A549 (cell line): Measurements from ENCODE around the gene PKHD1. TPM values are rescaled to one million over a fixed set of nuclear protein-coding genes. Genes with fewer than 3 reads are reported as not detected.

Source experiments
- ATAC-seq, 2 experiments: fragments of 200-7000 bp in 1 of 2; fragments of >200 bp in 1 of 2; cut with Nextera tagmentation in 1 of 2; cut with Tn5 transposase in 1 of 2; 3 replicates each; pipeline versions ENCODE4 v1.8.0 to v1.9.1; 2018 to 2020; ENCODE audit warnings: mild to moderate bottlenecking in 1 of 2, moderate library complexity in 1 of 2
- CTCF ChIA-PET: fragments of 300-600 bp; sonication (Branson Sonifier 250); formaldehyde crosslinking; extraction: SDS; loops from one replicate; lab custom pipeline; 2021; ENCODE audit warnings: antibody characterized with exemption, inconsistent platforms; lab: Yijun Ruan, JAX
- POLR2A ChIA-PET: fragments of 350-600 bp; formaldehyde crosslinking; extraction: SDS; loops from one replicate; lab custom pipeline; 2021; ENCODE audit warnings: antibody characterized with exemption, inconsistent platforms; lab: Yijun Ruan, JAX
- DNase-seq, 2 experiments: peaks; one replicate each; pipeline versions ENCODE4 v3.0.0 to v3.0.0-alpha.2; 2011 to 2016; ENCODE audit warnings: low read depth in 1 of 2, low spot score in 1 of 2
- FAIRE-seq: peaks from 2 replicates; lab custom pipeline; 2011; peaks lifted over from hg19 to GRCh38; lab: Jason Lieb, UNC
- H3K27ac ChIP-seq, 2 experiments: fragments of >200 bp; sonication (Bioruptor Twin); formaldehyde crosslinking; 3 replicates each; pipeline ENCODE4 v1.5.1; 2016 to 2017
- H3K4me1 ChIP-seq: fragments of >200 bp; sonication (Bioruptor Twin); formaldehyde crosslinking; 3 replicates; pipeline ENCODE4 v1.6.1; 2016
- H3K4me2 ChIP-seq: fragments of >200 bp; sonication (Bioruptor Twin); formaldehyde crosslinking; 3 replicates; pipeline ENCODE4 v1.6.1; 2016
- H3K4me3 ChIP-seq: fragments of >200 bp; sonication (Bioruptor Twin); formaldehyde crosslinking; 3 replicates; pipeline ENCODE4 v1.5.1; 2016
- H3K9me3 ChIP-seq: fragments of >200 bp; sonication (Bioruptor Twin); formaldehyde crosslinking; 3 replicates; pipeline ENCODE4 v1.6.1; 2016
- BHLHE40 ChIP-seq: IDR thresholded peaks from 2 replicates; pipeline ENCODE4 v1.6.1; 2012; ENCODE audit warnings: low read depth, low read length, inconsistent platforms
- CEBPB ChIP-seq, 2 experiments: fragments of >200 bp in 1 of 2; sonication (Bioruptor Twin) in 1 of 2; formaldehyde crosslinking in 1 of 2; IDR thresholded peaks; 2 replicates each; pipeline ENCODE4 v1.6.1; 2012 to 2016
- ELK1 ChIP-seq: fragments of 150-350 bp; IDR thresholded peaks from 2 replicates; pipeline ENCODE4 v1.6.1; 2014; ENCODE audit warnings: low read depth, mild to moderate bottlenecking, low read length
- FOSL2 ChIP-seq, 2 experiments: fragments of 450-650 bp in 1 of 2; fragments of >200 bp in 1 of 2; sonication (Bioruptor Twin) in 1 of 2; formaldehyde crosslinking; IDR thresholded peaks; 2 replicates each; pipeline versions ENCODE4 v1.5.0 to v1.6.1; 2016 to 2020; ENCODE audit warnings: mild to moderate bottlenecking in 1 of 2, moderate library complexity in 1 of 2
- FOXS1 ChIP-seq: fragments of 250-450 bp; sonication (Bioruptor Pico); IDR thresholded peaks from 2 replicates; pipeline ENCODE4 v1.5.0; 2020; ENCODE audit warnings: mild to moderate bottlenecking, moderate library complexity
- HDAC2 ChIP-seq: fragments of 200-600 bp; sonication (generic); IDR thresholded peaks from 2 replicates; pipeline ENCODE4 v1.6.1; 2016
- HEYL ChIP-seq: fragments of 250-450 bp; sonication (Bioruptor Pico); IDR thresholded peaks from 2 replicates; pipeline ENCODE4 v1.8.0; 2021; ENCODE audit warnings: mild to moderate bottlenecking, moderate library complexity
- JUN ChIP-seq, 2 experiments: fragments of >200 bp; sonication (Bioruptor Twin); formaldehyde crosslinking; IDR thresholded peaks; 2 replicates in 1 of 2; 3 replicates in 1 of 2; pipeline ENCODE4 v1.6.1; 2016 to 2017
- JUNB ChIP-seq: fragments of >200 bp; sonication (Bioruptor Twin); formaldehyde crosslinking; IDR thresholded peaks from 2 replicates; pipeline ENCODE4 v1.6.1; 2016
- MAFK ChIP-seq: fragments of 450-650 bp; IDR thresholded peaks from 2 replicates; pipeline ENCODE4 v1.6.1; 2014; ENCODE audit not compliant: partially characterized antibody
- MAX ChIP-seq: IDR thresholded peaks from 2 replicates; pipeline ENCODE4 v1.6.1; 2012
- MAZ ChIP-seq: fragments of 150-350 bp; IDR thresholded peaks from 2 replicates; pipeline ENCODE4 v1.6.1; 2014; ENCODE audit warnings: antibody characterized with exemption, low read depth, low read length, borderline replicate concordance
- NFE2L2 ChIP-seq: fragments of 150-350 bp; conservative IDR thresholded peaks from 2 replicates; pipeline ENCODE4 v1.6.1; 2014; ENCODE audit warnings: low read length
- NPAS2 ChIP-seq: fragments of 250-450 bp; sonication (Bioruptor Pico); IDR thresholded peaks from 2 replicates; pipeline ENCODE4 v1.8.0; 2022; ENCODE audit warnings: mild to moderate bottlenecking, moderate library complexity, borderline replicate concordance
- NR3C1 ChIP-seq: fragments of >200 bp; sonication (Bioruptor Twin); formaldehyde crosslinking; IDR thresholded peaks from 3 replicates; pipeline ENCODE4 v1.6.1; 2017
- PHF8 ChIP-seq: fragments of 200-600 bp; sonication (generic); IDR thresholded peaks from 2 replicates; pipeline ENCODE4 v1.6.1; 2016; ENCODE audit warnings: low read depth, mild to moderate bottlenecking, antibody characterized with exemption, moderate library complexity, borderline replicate concordance
- RFX5 ChIP-seq: fragments of 450-650 bp; IDR thresholded peaks from 2 replicates; pipeline ENCODE4 v1.7.1; 2014; ENCODE audit warnings: antibody characterized with exemption, mild to moderate bottlenecking, moderate library complexity
- RNF2 ChIP-seq: fragments of 200-600 bp; sonication (generic); IDR thresholded peaks from 2 replicates; pipeline ENCODE4 v1.6.1; 2016; ENCODE audit warnings: low read depth, mild to moderate bottlenecking, antibody characterized with exemption, moderate library complexity, borderline replicate concordance
- TP53 ChIP-seq: fragments of 250-450 bp; sonication (Bioruptor Pico); IDR thresholded peaks from 2 replicates; pipeline ENCODE4 v1.5.0; 2021; ENCODE audit warnings: mild to moderate bottlenecking, moderate library complexity
- ZNF302 ChIP-seq: fragments of 250-450 bp; sonication (Bioruptor Pico); IDR thresholded peaks from 2 replicates; pipeline ENCODE4 v1.9.0; 2021; ENCODE audit warnings: inconsistent platforms, mild to moderate bottlenecking, moderate library complexity
- whole genome bisulfite sequencing: methylation state at CpG from one replicate; pipeline ENCODE4 v1.1.6; 2017; ENCODE audit errors: missing lambda C conversion rate; 5-methylcytosine and 5-hydroxymethylcytosine counted together
- polyA plus RNA-seq, 4 experiments: library from polyadenylated mRNA; depleted of rRNA in 3 of 4; stranded (reverse); fragments of >200 nt; fragmentation: RNase III in 1 of 4; extraction: RNeasy Plus Mini Kit Qiagen cat#74134 plus additional on column Dnase treatment in 1 of 4; gene quantifications; 2 replicates in 3 of 4; 3 replicates in 1 of 4; pipeline ENCODE4 v1.2.3, GENCODE V29; 2011 to 2017
- TF ChIP-seq, protein P1 (sequence below): fragments of 450-650 bp; IDR thresholded peaks from 2 replicates; pipeline ENCODE4 v1.6.1; 2014; ENCODE audit warnings: antibody characterized with exemption
- TF ChIP-seq, protein P2 (sequence below): IDR thresholded peaks from 2 replicates; pipeline ENCODE4 v1.6.1; 2012; ENCODE audit warnings: low read depth, borderline replicate concordance
- TF ChIP-seq, protein P3 (sequence below): fragments of 200-600 bp; sonication (generic); IDR thresholded peaks from 2 replicates; pipeline ENCODE4 v1.6.1; 2016; ENCODE audit warnings: antibody characterized with exemption, mild to moderate bottlenecking, moderate library complexity

PKHD1 gene
- polyA plus RNA-seq, 2 of the 4 experiments (the other 2 are of a cell fraction) = not detected

DNA sequence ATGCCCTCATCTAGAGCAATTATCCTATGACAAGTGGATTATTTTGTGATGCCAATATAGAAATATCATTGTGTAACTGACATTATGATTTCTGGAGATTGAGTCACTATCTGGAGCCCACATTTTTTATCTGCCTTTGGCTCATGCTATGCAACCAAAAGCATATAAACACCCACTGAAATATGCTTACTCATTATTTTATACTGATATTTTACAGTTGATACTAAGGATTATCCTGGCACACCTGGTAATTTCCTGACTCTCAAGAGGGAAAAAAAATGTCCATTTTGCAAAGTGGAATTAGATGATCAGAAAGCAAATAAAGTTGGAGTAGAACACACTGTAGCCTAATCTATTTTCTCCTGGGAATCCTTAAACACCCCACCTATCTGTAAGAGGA is 154.5 kb downstream of the PKHD1 start:
- FAIRE-seq (no peak), ATAC-seq (no peak), DNase-seq (no peak)
- ChIA-PET POLR2A (no interaction called here), CTCF (no interaction called here)
- Histone ChIP-seq H3K4me1 (no peaks in the 10 kb centered on the region), H3K4me3 (no peak overlapping the region), H3K4me2 (no peak overlapping the region), H3K9me3 (no peaks in the 10 kb centered on the region), H3K27ac (no peak overlapping the region)
- no peak for TF ChIP-seq MAZ
- peak; percentile 28 for TF ChIP-seq MAFK
- TF ChIP-seq ZNF302 (CRISPR knock-in tag) = no peak
- no peak for TF ChIP-seq CEBPB (IDR thresholded peaks at IDR 0.05)
- TF ChIP-seq, protein P1, sequence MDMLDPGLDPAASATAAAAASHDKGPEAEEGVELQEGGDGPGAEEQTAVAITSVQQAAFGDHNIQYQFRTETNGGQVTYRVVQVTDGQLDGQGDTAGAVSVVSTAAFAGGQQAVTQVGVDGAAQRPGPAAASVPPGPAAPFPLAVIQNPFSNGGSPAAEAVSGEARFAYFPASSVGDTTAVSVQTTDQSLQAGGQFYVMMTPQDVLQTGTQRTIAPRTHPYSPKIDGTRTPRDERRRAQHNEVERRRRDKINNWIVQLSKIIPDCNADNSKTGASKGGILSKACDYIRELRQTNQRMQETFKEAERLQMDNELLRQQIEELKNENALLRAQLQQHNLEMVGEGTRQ = no peak

DNA sequence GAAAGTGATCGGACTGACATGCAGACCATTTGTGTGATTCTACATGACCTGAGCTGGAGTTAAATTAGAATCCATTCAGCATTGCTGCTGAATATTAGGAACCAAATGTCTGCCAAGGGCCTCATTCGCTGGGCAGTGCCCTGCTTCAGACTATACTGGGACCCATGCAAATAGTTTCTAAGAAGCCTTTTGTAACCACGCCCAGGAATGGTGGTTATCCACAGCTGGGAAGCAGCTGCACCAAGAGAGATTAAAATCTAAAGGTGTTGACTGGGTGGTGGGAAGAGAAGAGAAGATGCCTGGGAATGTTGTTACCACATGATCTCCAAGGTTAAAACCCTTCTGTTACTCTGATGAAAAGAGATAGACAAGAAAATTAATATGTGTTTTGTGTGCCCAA is 156.8 kb downstream of the PKHD1 start:
- CTCF ChIA-PET = no interaction called here
- no peak for TF ChIP-seq PHF8
- no peak for TF ChIP-seq MAX
- no peak for TF ChIP-seq TP53 (CRISPR knock-in tag)
- TF ChIP-seq, protein P2, sequence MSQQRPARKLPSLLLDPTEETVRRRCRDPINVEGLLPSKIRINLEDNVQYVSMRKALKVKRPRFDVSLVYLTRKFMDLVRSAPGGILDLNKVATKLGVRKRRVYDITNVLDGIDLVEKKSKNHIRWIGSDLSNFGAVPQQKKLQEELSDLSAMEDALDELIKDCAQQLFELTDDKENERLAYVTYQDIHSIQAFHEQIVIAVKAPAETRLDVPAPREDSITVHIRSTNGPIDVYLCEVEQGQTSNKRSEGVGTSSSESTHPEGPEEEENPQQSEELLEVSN = no peak
- no peak for TF ChIP-seq RFX5
- no peak for TF ChIP-seq MAZ
- TF ChIP-seq NR3C1 = no peak
- TF ChIP-seq JUNB = no peak
- TF ChIP-seq FOXS1 (CRISPR knock-in tag) = no peak
- no peak for TF ChIP-seq RNF2
- TF ChIP-seq HEYL (CRISPR knock-in tag) = no peak
- TF ChIP-seq JUN (IDR thresholded peaks at IDR 0.05) = no peak
- no peak for TF ChIP-seq BHLHE40
- TF ChIP-seq, protein P3, sequence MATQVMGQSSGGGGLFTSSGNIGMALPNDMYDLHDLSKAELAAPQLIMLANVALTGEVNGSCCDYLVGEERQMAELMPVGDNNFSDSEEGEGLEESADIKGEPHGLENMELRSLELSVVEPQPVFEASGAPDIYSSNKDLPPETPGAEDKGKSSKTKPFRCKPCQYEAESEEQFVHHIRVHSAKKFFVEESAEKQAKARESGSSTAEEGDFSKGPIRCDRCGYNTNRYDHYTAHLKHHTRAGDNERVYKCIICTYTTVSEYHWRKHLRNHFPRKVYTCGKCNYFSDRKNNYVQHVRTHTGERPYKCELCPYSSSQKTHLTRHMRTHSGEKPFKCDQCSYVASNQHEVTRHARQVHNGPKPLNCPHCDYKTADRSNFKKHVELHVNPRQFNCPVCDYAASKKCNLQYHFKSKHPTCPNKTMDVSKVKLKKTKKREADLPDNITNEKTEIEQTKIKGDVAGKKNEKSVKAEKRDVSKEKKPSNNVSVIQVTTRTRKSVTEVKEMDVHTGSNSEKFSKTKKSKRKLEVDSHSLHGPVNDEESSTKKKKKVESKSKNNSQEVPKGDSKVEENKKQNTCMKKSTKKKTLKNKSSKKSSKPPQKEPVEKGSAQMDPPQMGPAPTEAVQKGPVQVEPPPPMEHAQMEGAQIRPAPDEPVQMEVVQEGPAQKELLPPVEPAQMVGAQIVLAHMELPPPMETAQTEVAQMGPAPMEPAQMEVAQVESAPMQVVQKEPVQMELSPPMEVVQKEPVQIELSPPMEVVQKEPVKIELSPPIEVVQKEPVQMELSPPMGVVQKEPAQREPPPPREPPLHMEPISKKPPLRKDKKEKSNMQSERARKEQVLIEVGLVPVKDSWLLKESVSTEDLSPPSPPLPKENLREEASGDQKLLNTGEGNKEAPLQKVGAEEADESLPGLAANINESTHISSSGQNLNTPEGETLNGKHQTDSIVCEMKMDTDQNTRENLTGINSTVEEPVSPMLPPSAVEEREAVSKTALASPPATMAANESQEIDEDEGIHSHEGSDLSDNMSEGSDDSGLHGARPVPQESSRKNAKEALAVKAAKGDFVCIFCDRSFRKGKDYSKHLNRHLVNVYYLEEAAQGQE = no peak
- TF ChIP-seq NPAS2 (CRISPR knock-in tag) = no peak
- TF ChIP-seq NFE2L2 = no peak
- no peak for TF ChIP-seq FOSL2 (IDR thresholded peaks at IDR 0.05)
- no peak for TF ChIP-seq FOSL2 (CRISPR knock-in tag; IDR thresholded peaks at IDR 0.05)
- no peak for TF ChIP-seq HDAC2
- no peak for TF ChIP-seq ELK1
- TF ChIP-seq, all 56 proteins: peak for 0
- no peak overlapping the region for H3K4me2 ChIP-seq
- H3K4me1 ChIP-seq = no peaks in the 10 kb centered on the region
- WGBS = 7% methylated on average over 3 of the region's 3 CpGs
- H3K27ac ChIP-seq = no peak overlapping the region
- FAIRE-seq = no peak
- no peak for ATAC-seq
- no peak overlapping the region for H3K4me3 ChIP-seq
- H3K9me3 ChIP-seq = no peaks in the 10 kb centered on the region
- POLR2A ChIA-PET = no interaction called here
- DNase-seq = no peak
